Astrocyte (in vitro differentiated cells and primary cell): Measurements from ENCODE around the gene ZSWIM7. TPM values are rescaled to one million over a fixed set of nuclear protein-coding genes. Genes with fewer than 3 reads are reported as not detected.
A peak's percentile ranks its signal among the peaks of the same experiment; 100 is the strongest.

Source experiments
- DNase-seq: peaks from one replicate; pipeline ENCODE4 v3.0.0-alpha.2; 2010; ENCODE audit warnings: low read depth
- FAIRE-seq: peaks from 2 replicates; lab custom pipeline; 2011; peaks lifted over from hg19 to GRCh38; lab: Jason Lieb, UNC
- H2AFZ ChIP-seq: 2 replicates; pipeline ENCODE4 v1.6.0; 2012; ENCODE audit warnings: low read depth, low read length, inconsistent platforms
- H3K27ac ChIP-seq: 2 replicates; pipeline ENCODE4 v1.5.1; 2011; ENCODE audit warnings: low read depth, low read length, inconsistent platforms
- H3K27me3 ChIP-seq: 2 replicates; pipeline ENCODE4 v1.6.0; 2011; ENCODE audit warnings: low read length, inconsistent platforms; ENCODE audit not compliant: insufficient read depth
- H3K36me3 ChIP-seq: 2 replicates; pipeline ENCODE4 v1.5.1; 2011; ENCODE audit warnings: low read length, inconsistent platforms; ENCODE audit not compliant: insufficient read depth
- H3K4me1 ChIP-seq: 2 replicates; pipeline ENCODE4 v1.5.1; 2011; ENCODE audit warnings: low read length, inconsistent platforms; ENCODE audit not compliant: insufficient read depth
- H3K4me2 ChIP-seq: 2 replicates; pipeline ENCODE4 v1.6.0; 2012; ENCODE audit warnings: low read length, inconsistent platforms
- H3K4me3 ChIP-seq: 2 replicates; pipeline ENCODE4 v1.5.1; 2011; ENCODE audit warnings: low read depth, mild to moderate bottlenecking, low read length, inconsistent platforms; ENCODE audit not compliant: insufficient read depth
- H3K79me2 ChIP-seq: 2 replicates; pipeline ENCODE4 v1.6.0; 2012; ENCODE audit warnings: mild to moderate bottlenecking, low read length, inconsistent platforms; ENCODE audit not compliant: insufficient read depth
- H3K9ac ChIP-seq: 2 replicates; pipeline ENCODE4 v1.6.0; 2012; ENCODE audit warnings: mild to moderate bottlenecking, low read length, inconsistent platforms
- H3K9me3 ChIP-seq: 2 replicates; pipeline ENCODE4 v1.5.1; 2012; ENCODE audit warnings: low read depth, mild to moderate bottlenecking, low read length, inconsistent platforms; ENCODE audit not compliant: insufficient read depth
- H4K20me1 ChIP-seq: 2 replicates; pipeline ENCODE4 v1.6.0; 2012; ENCODE audit warnings: low read length, inconsistent platforms; ENCODE audit not compliant: insufficient read depth
- H3K27ac Mint-ChIP-seq: one replicate; pipeline ENCODE4 v1.8.0; 2021; ENCODE audit warnings: mild to moderate bottlenecking, mixed read lengths; ENCODE audit not compliant: unreplicated experiment
- H3K27me3 Mint-ChIP-seq: one replicate; pipeline ENCODE4 v1.8.0; 2021; ENCODE audit warnings: low read depth, mixed read lengths; ENCODE audit not compliant: unreplicated experiment
- H3K36me3 Mint-ChIP-seq: one replicate; pipeline ENCODE4 v1.8.0; 2021; ENCODE audit warnings: low read depth, mixed read lengths; ENCODE audit not compliant: unreplicated experiment
- H3K4me1 Mint-ChIP-seq: one replicate; pipeline ENCODE4 v1.8.0; 2021; ENCODE audit warnings: low read depth, mixed read lengths; ENCODE audit not compliant: unreplicated experiment
- H3K4me3 Mint-ChIP-seq: one replicate; pipeline ENCODE4 v1.8.0; 2021; ENCODE audit warnings: mild to moderate bottlenecking, moderate library complexity, mixed read lengths; ENCODE audit not compliant: unreplicated experiment
- H3K9me3 Mint-ChIP-seq: one replicate; pipeline ENCODE4 v1.8.0; 2021; ENCODE audit warnings: mild to moderate bottlenecking, mixed read lengths; ENCODE audit not compliant: unreplicated experiment
- EZH2 ChIP-seq: IDR thresholded peaks from 2 replicates; pipeline ENCODE4 v1.6.1; 2012; ENCODE audit warnings: mild to moderate bottlenecking, low read length, inconsistent platforms; ENCODE audit not compliant: insufficient read depth
- total RNA-seq: library from RNA; stranded (reverse); gene quantifications from 2 replicates; pipeline ENCODE4 v1.2.1, GENCODE V29; 2021
- TF ChIP-seq, protein P1 (sequence below): IDR thresholded peaks from 2 replicates; pipeline ENCODE4 v1.5.1; 2011; ENCODE audit warnings: low read depth, mild to moderate bottlenecking, inconsistent platforms, low read length, moderate library complexity; ENCODE audit not compliant: insufficient read depth

The ZSWIM7 gene
- total RNA-seq, 1 donor from 2014 or later: 21.5 TPM

GRCh38 chr17:16046966-16047365 lies 47.5 kb upstream of the ZSWIM7 start:
- H4K20me1 ChIP-seq: peaks cover 12% of the 10 kb centered on the region
- Mint-ChIP-seq H3K4me1 (peaks cover 2% of the 10 kb centered on the region), H3K27ac (no peak overlapping the region), H3K36me3 (peaks cover 40% of the 10 kb centered on the region), H3K4me3 (no peak overlapping the region), H3K9me3 (no peaks in the 10 kb centered on the region), H3K27me3 (no peaks in the 10 kb centered on the region)
- H3K4me3 ChIP-seq: no peak overlapping the region
- H3K9ac ChIP-seq: no peak overlapping the region
- no peaks in the 10 kb centered on the region for H3K27me3 ChIP-seq
- H3K9me3 ChIP-seq: no peaks in the 10 kb centered on the region
- H2AFZ ChIP-seq: no peak overlapping the region
- peaks cover 34% of the 10 kb centered on the region for H3K79me2 ChIP-seq
- H3K36me3 ChIP-seq: peaks cover 39% of the 10 kb centered on the region
- TF ChIP-seq EZH2: no peak
- TF ChIP-seq, protein P1, sequence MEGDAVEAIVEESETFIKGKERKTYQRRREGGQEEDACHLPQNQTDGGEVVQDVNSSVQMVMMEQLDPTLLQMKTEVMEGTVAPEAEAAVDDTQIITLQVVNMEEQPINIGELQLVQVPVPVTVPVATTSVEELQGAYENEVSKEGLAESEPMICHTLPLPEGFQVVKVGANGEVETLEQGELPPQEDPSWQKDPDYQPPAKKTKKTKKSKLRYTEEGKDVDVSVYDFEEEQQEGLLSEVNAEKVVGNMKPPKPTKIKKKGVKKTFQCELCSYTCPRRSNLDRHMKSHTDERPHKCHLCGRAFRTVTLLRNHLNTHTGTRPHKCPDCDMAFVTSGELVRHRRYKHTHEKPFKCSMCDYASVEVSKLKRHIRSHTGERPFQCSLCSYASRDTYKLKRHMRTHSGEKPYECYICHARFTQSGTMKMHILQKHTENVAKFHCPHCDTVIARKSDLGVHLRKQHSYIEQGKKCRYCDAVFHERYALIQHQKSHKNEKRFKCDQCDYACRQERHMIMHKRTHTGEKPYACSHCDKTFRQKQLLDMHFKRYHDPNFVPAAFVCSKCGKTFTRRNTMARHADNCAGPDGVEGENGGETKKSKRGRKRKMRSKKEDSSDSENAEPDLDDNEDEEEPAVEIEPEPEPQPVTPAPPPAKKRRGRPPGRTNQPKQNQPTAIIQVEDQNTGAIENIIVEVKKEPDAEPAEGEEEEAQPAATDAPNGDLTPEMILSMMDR: no peak
- no peak for FAIRE-seq
- H3K27ac ChIP-seq: no peak overlapping the region
- peak; percentile 18 for DNase-seq
- no peaks in the 10 kb centered on the region for H3K4me1 ChIP-seq
- no peak overlapping the region for H3K4me2 ChIP-seq

GRCh38 chr17:16044487-16044886 lies 45.0 kb upstream of the ZSWIM7 start:
- Histone ChIP-seq H3K36me3 (peaks cover 41% of the 10 kb centered on the region), H3K4me3 (no peak overlapping the region), H2AFZ (no peak overlapping the region), H3K27me3 (no peaks in the 10 kb centered on the region), H3K4me2 (no peak overlapping the region), H3K79me2 (peaks cover 18% of the 10 kb centered on the region), H3K9ac (no peak overlapping the region), H4K20me1 (peaks cover 12% of the 10 kb centered on the region), H3K9me3 (no peaks in the 10 kb centered on the region), H3K4me1 (peaks cover 11% of the 10 kb centered on the region), H3K27ac (no peak overlapping the region)
- Mint-ChIP-seq H3K27me3 (no peaks in the 10 kb centered on the region), H3K4me3 (no peak overlapping the region), H3K9me3 (no peaks in the 10 kb centered on the region), H3K36me3 (peaks cover 38% of the 10 kb centered on the region), H3K4me1 (peaks cover 5% of the 10 kb centered on the region), H3K27ac (no peak overlapping the region)
- no peak for FAIRE-seq
- TF ChIP-seq, protein P1: no peak
- no peak for TF ChIP-seq EZH2
- no peak for DNase-seq

- DNase-seq: peak; percentile 95
- peaks cover 3% of the 10 kb centered on the region for H3K9me3 Mint-ChIP-seq
- H2AFZ ChIP-seq: no peak overlapping the region
- H3K27me3 ChIP-seq: no peaks in the 10 kb centered on the region
- H3K4me3 Mint-ChIP-seq: no peak overlapping the region
- H4K20me1 ChIP-seq: no peaks in the 10 kb centered on the region
- FAIRE-seq: peak; percentile 84
- no peaks in the 10 kb centered on the region for H3K27me3 Mint-ChIP-seq
- H3K4me1 ChIP-seq: peaks cover 27% of the 10 kb centered on the region
- peak overlapping the region; percentile 36 for H3K4me2 ChIP-seq
- peaks cover 21% of the 10 kb centered on the region for H3K4me1 Mint-ChIP-seq
- peaks cover 15% of the 10 kb centered on the region for H3K79me2 ChIP-seq
- TF ChIP-seq, protein P1: no peak
- no peak for TF ChIP-seq EZH2
- H3K27ac ChIP-seq: peak overlapping the region; percentile 60
- H3K4me3 ChIP-seq: no peak overlapping the region
- H3K9me3 ChIP-seq: no peaks in the 10 kb centered on the region
- H3K36me3 ChIP-seq: peaks cover 38% of the 10 kb centered on the region
- no peak overlapping the region for H3K27ac Mint-ChIP-seq
- H3K36me3 Mint-ChIP-seq: peaks cover 39% of the 10 kb centered on the region
- no peak overlapping the region for H3K9ac ChIP-seq
Observed at GRCh38 chr17:16040710-16041251, 41.3 kb upstream of the ZSWIM7 start.
